GM12878 (cell line): ENCODE measurements around the gene AKAP12. TPM values are rescaled to one million over a fixed set of nuclear protein-coding genes. Genes with fewer than 3 reads are reported as not detected.

ENCODE experiments used
- ATAC-seq: fragments of 200-7000 bp; cut with Tn5 transposase; 3 replicates; pipeline ENCODE4 v1.9.1; 2020; ENCODE audit warnings: mild to moderate bottlenecking, moderate library complexity
- BruUV-seq: library from RNA; stranded (reverse); fragments of 400-500 nt; replicated peaks from 2 replicates; lab custom pipeline; 2021; lab: Mats Ljungman, UMichigan
- CTCF ChIA-PET: fragments of 300-600 bp; sonication (Branson Sonifier 250); formaldehyde crosslinking; extraction: SDS; loops from one replicate; lab custom pipeline; 2021; ENCODE audit warnings: inconsistent platforms; lab: Yijun Ruan, JAX
- POLR2A ChIA-PET: fragments of 350-600 bp; formaldehyde crosslinking; extraction: SDS; loops from one replicate; lab custom pipeline; 2021; ENCODE audit warnings: inconsistent platforms; lab: Charles Lee
- RAD21 ChIA-PET: fragments of 300-600 bp; sonication (Branson Sonifier 250); formaldehyde crosslinking; loops from one replicate; lab custom pipeline; 2023; ENCODE audit warnings: antibody characterized with exemption; ENCODE audit not compliant: unreplicated experiment; lab: Charles Lee
- SMC1A ChIA-PET: fragments of 300-600 bp; sonication (Branson Sonifier 250); formaldehyde crosslinking; loops from one replicate; lab custom pipeline; 2023; ENCODE audit not compliant: unreplicated experiment, uncharacterized antibody; lab: Charles Lee
- DNase-seq: peaks from one replicate; pipeline ENCODE4 v3.0.0-alpha.2; 2011; ENCODE audit warnings: low read depth, low spot score
- FAIRE-seq: peaks from 3 replicates; lab custom pipeline; 2011; peaks lifted over from hg19 to GRCh38; lab: Jason Lieb, UNC
- H2AFZ ChIP-seq: 2 replicates; pipeline ENCODE4 v1.6.0; 2011; ENCODE audit warnings: low read depth, low read length, control low read depth; ENCODE audit not compliant: control insufficient read depth
- H3K27ac ChIP-seq: 2 replicates; pipeline ENCODE4 v1.5.1; 2011; ENCODE audit warnings: control low read depth; ENCODE audit not compliant: control insufficient read depth, insufficient read depth
- H3K27me3 ChIP-seq, 2 experiments: replicated peaks in 1 of 2; 2 replicates each; pipeline versions ENCODE4 v1.6.0 to v1.6.1; 2011; ENCODE audit warnings: low read length in 1 of 2; ENCODE audit not compliant: control insufficient read depth in 2 of 2, insufficient read depth in 2 of 2
- H3K36me3 ChIP-seq, 2 experiments: 2 replicates each; pipeline ENCODE4 v1.5.1; 2011; ENCODE audit warnings: low read length in 1 of 2; ENCODE audit not compliant: control insufficient read depth in 2 of 2, insufficient read depth in 2 of 2
- H3K4me1 ChIP-seq: 2 replicates; pipeline ENCODE4 v1.6.1; 2011; ENCODE audit warnings: mild to moderate bottlenecking, low read length, moderate library complexity, mixed read lengths; ENCODE audit not compliant: control insufficient read depth, insufficient read depth
- H3K4me2 ChIP-seq: 2 replicates; pipeline ENCODE4 v1.6.0; 2011; ENCODE audit warnings: control low read depth; ENCODE audit not compliant: control insufficient read depth, insufficient read depth
- H3K4me3 ChIP-seq: fragments of 200-600 bp; sonication (generic); 2 replicates; pipeline ENCODE4 v1.5.1; 2016
- H3K79me2 ChIP-seq: 2 replicates; pipeline ENCODE4 v1.6.0; 2011; ENCODE audit warnings: low read length; ENCODE audit not compliant: control insufficient read depth, insufficient read depth
- H3K9ac ChIP-seq: 2 replicates; pipeline ENCODE4 v1.8.0; 2011; ENCODE audit warnings: low read length, control low read depth, mixed read lengths; ENCODE audit not compliant: control insufficient read depth, insufficient read depth
- H3K9me3 ChIP-seq: replicated peaks from 3 replicates; pipeline ENCODE4 v1.5.1; 2011; ENCODE audit warnings: mild to moderate bottlenecking, low read length; ENCODE audit not compliant: control insufficient read depth, insufficient read depth
- H4K20me1 ChIP-seq: 2 replicates; pipeline ENCODE4 v1.6.0; 2011; ENCODE audit not compliant: control insufficient read depth, insufficient read depth
- FOS ChIP-seq: IDR thresholded peaks from 3 replicates; pipeline ENCODE4 v1.6.1; 2011; ENCODE audit warnings: borderline replicate concordance; ENCODE audit not compliant: insufficient read length; ENCODE audit errors: extremely low read depth
- GATAD2B ChIP-seq: fragments of 450-650 bp; conservative IDR thresholded peaks from 2 replicates; pipeline ENCODE4 v1.6.1; 2017; ENCODE audit warnings: low read depth, mild to moderate bottlenecking, moderate library complexity
- HCFC1 ChIP-seq: fragments of 150-350 bp; IDR thresholded peaks from 2 replicates; pipeline ENCODE4 v1.6.1; 2014; ENCODE audit warnings: low read length
- IRF4 ChIP-seq: IDR thresholded peaks from 2 replicates; pipeline ENCODE4 v1.6.1; 2011; ENCODE audit warnings: low read depth, low read length
- MYC ChIP-seq: IDR thresholded peaks from 2 replicates; pipeline ENCODE4 v1.6.1; 2011; ENCODE audit warnings: mild to moderate bottlenecking, low read length, moderate library complexity, inconsistent platforms; ENCODE audit not compliant: insufficient read depth, insufficient replicate concordance, insufficient read length, severe bottlenecking
- NR2C2 ChIP-seq: IDR thresholded peaks from 2 replicates; pipeline ENCODE4 v1.6.1; 2011; ENCODE audit warnings: borderline replicate concordance, low read depth; ENCODE audit not compliant: control insufficient read depth, insufficient read length
- POLR2AphosphoS2 ChIP-seq: IDR thresholded peaks from 2 replicates; pipeline ENCODE4 v1.6.1; 2011; ENCODE audit warnings: low read depth, mild to moderate bottlenecking, low read length, improper control_type of control experiment, moderate library complexity
- YBX1 ChIP-seq: fragments of 450-650 bp; IDR thresholded peaks from 2 replicates; pipeline ENCODE4 v1.6.1; 2016; ENCODE audit warnings: antibody characterized with exemption
- ZBTB40 ChIP-seq: fragments of 450-650 bp; IDR thresholded peaks from 2 replicates; pipeline ENCODE4 v1.6.1; 2016; ENCODE audit warnings: mild to moderate bottlenecking, moderate library complexity, borderline replicate concordance
- ZNF217 ChIP-seq: fragments of 450-650 bp; IDR thresholded peaks from 2 replicates; pipeline ENCODE4 v1.6.1; 2017; ENCODE audit warnings: antibody characterized with exemption, mild to moderate bottlenecking
- WGBS: methylation state at CpG from one replicate; pipeline ENCODE4 v1.1.6; 2016; ENCODE audit warnings: low lambda C conversion rate; ENCODE audit not compliant: insufficient replicate concordance, insufficient coverage; ENCODE audit errors: missing lambda C conversion rate; 5-methylcytosine and 5-hydroxymethylcytosine counted together
- in situ Hi-C: fragments of 300-500 bp; cut with MboI; formaldehyde crosslinking; loops from 9 replicates; pipeline ENCODE4 v1.14.3; 2018; ENCODE audit warnings: mixed read lengths
- intact Hi-C: fragments of 100-400 bp; cut with micrococcal nuclease; formaldehyde crosslinking; loops from one replicate; pipeline ENCODE4 v1.14.2; 2022; ENCODE audit not compliant: unreplicated experiment
- polyA plus RNA-seq, 11 experiments: library from polyadenylated mRNA; depleted of rRNA in 4 of 11; unstranded in 6 of 11; stranded (reverse) in 5 of 11; fragments of >200 nt; fragmentation: Nextera tagmentation in 4 of 11; fragmentation: Illumina TruSeq in 1 of 11; extraction: Ambion mirVana in 4 of 11; extraction: Trizol in 1 of 11; gene quantifications; 1 replicate in 1 of 11; 2 replicates in 10 of 11; pipeline versions ENCODE4 v1.2.1 to v1.2.3, GENCODE V29; 2011 to 2016; ENCODE audit warnings: inconsistent platforms in 2 of 11, missing spikeins in 2 of 11, low read depth in 1 of 11
- total RNA-seq, 4 experiments: library from RNA; depleted of rRNA in 3 of 4; stranded (reverse); fragments of >200 nt in 3 of 4; fragmentation: Illumina TruSeq in 1 of 4; extraction: Trizol in 1 of 4; gene quantifications; 2 replicates each; pipeline versions ENCODE4 v1.2.1 to v1.2.3, GENCODE V29; 2013 to 2021
- TF ChIP-seq, protein P1 (sequence below): fragments of 150-350 bp; IDR thresholded peaks from 2 replicates; pipeline ENCODE4 v1.6.1; 2016; ENCODE audit warnings: low read depth, low read length
- TF ChIP-seq, protein P2 (sequence below): fragments of 150-350 bp; IDR thresholded peaks from 2 replicates; pipeline ENCODE4 v1.6.1; 2014; ENCODE audit warnings: mild to moderate bottlenecking, low read depth, low read length
- TF ChIP-seq, protein P3 (sequence below): fragments of 450-650 bp; conservative IDR thresholded peaks from 2 replicates; pipeline ENCODE4 v1.6.1; 2017; ENCODE audit warnings: mild to moderate bottlenecking, moderate library complexity

AKAP12 gene
- total and polyA plus RNA-seq, 10 of the 15 experiments (the other 5 are each of a cell fraction or from before 2014, with no cell fraction given), result under 0.01 to 0.72 (median 0.06) TPM; not detected in 4

DNA sequence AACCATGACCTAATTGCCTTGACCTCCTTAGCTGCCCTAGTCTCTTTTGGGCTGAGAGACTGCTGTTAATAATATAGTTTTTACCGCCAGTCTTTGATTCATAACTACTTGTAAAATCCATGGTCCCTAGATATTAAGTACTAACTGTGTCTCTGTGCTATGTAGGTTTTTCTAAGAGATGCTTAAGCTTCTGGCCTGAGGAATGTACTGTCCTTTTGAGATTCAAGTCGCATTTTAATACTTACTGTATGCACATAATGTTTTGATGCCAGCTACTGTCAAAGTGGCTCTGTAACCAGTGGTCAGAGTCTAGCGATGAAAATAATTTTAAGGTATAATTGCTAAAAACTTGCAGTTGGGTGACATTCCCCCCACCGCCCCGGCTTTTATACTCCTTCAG, 2.1 kb downstream of the AKAP12 start:
- no peaks in the 10 kb centered on the region for H4K20me1 ChIP-seq
- no peak for ATAC-seq
- H3K27ac ChIP-seq, result no peak overlapping the region
- TF ChIP-seq NR2C2 (no peak), POLR2AphosphoS2 (no peak), HCFC1 (no peak), GATAD2B (no peak), MYC (no peak), FOS (no peak), YBX1 (no peak), IRF4 (no peak), ZBTB40 (no peak), ZNF217 (no peak)
- TF ChIP-seq, protein P1, sequence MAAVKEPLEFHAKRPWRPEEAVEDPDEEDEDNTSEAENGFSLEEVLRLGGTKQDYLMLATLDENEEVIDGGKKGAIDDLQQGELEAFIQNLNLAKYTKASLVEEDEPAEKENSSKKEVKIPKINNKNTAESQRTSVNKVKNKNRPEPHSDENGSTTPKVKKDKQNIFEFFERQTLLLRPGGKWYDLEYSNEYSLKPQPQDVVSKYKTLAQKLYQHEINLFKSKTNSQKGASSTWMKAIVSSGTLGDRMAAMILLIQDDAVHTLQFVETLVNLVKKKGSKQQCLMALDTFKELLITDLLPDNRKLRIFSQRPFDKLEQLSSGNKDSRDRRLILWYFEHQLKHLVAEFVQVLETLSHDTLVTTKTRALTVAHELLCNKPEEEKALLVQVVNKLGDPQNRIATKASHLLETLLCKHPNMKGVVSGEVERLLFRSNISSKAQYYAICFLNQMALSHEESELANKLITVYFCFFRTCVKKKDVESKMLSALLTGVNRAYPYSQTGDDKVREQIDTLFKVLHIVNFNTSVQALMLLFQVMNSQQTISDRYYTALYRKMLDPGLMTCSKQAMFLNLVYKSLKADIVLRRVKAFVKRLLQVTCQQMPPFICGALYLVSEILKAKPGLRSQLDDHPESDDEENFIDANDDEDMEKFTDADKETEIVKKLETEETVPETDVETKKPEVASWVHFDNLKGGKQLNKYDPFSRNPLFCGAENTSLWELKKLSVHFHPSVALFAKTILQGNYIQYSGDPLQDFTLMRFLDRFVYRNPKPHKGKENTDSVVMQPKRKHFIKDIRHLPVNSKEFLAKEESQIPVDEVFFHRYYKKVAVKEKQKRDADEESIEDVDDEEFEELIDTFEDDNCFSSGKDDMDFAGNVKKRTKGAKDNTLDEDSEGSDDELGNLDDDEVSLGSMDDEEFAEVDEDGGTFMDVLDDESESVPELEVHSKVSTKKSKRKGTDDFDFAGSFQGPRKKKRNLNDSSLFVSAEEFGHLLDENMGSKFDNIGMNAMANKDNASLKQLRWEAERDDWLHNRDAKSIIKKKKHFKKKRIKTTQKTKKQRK, result no peak
- TF ChIP-seq, protein P2, sequence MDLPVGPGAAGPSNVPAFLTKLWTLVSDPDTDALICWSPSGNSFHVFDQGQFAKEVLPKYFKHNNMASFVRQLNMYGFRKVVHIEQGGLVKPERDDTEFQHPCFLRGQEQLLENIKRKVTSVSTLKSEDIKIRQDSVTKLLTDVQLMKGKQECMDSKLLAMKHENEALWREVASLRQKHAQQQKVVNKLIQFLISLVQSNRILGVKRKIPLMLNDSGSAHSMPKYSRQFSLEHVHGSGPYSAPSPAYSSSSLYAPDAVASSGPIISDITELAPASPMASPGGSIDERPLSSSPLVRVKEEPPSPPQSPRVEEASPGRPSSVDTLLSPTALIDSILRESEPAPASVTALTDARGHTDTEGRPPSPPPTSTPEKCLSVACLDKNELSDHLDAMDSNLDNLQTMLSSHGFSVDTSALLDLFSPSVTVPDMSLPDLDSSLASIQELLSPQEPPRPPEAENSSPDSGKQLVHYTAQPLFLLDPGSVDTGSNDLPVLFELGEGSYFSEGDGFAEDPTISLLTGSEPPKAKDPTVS, result no peak
- TF ChIP-seq, protein P3, sequence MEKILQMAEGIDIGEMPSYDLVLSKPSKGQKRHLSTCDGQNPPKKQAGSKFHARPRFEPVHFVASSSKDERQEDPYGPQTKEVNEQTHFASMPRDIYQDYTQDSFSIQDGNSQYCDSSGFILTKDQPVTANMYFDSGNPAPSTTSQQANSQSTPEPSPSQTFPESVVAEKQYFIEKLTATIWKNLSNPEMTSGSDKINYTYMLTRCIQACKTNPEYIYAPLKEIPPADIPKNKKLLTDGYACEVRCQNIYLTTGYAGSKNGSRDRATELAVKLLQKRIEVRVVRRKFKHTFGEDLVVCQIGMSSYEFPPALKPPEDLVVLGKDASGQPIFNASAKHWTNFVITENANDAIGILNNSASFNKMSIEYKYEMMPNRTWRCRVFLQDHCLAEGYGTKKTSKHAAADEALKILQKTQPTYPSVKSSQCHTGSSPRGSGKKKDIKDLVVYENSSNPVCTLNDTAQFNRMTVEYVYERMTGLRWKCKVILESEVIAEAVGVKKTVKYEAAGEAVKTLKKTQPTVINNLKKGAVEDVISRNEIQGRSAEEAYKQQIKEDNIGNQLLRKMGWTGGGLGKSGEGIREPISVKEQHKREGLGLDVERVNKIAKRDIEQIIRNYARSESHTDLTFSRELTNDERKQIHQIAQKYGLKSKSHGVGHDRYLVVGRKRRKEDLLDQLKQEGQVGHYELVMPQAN, result no peak
- TF ChIP-seq, all 136 proteins: peak for 0
- Histone ChIP-seq H3K4me1 (no peaks in the 10 kb centered on the region), H3K9ac (no peak overlapping the region), H3K9me3 (no peaks in the 10 kb centered on the region), H3K27me3 (peaks cover 11 to 24% of the 10 kb centered on the region in 2 experiments), H3K79me2 (no peaks in the 10 kb centered on the region), H3K4me3 (no peak overlapping the region), H2AFZ (no peak overlapping the region), H3K4me2 (no peak overlapping the region), H3K36me3 (no peaks in the 10 kb centered on the region)
- CTCF ChIA-PET, result no interaction called here
- FAIRE-seq (no peak), DNase-seq (no peak)
- in situ Hi-C loops (no loop called here), intact Hi-C loops (no loop called here)
- WGBS, result 63% methylated on average over 5 of the region's 5 CpGs
- SMC1A ChIA-PET, result no interaction called here
- POLR2A ChIA-PET, result no interaction called here
- RAD21 ChIA-PET, result no interaction called here
- no TSS peak for BruUV-seq
